ENCODE data around the gene NREP. TPM values are rescaled to one million over a fixed set of nuclear protein-coding genes. Genes with fewer than 3 reads are reported as not detected.

NREP gene
- total and polyA plus RNA-seq, 10 of the 15 experiments (the other 5 are each of a cell fraction or from before 2014, with no cell fraction given), result 20.6 to 117 (median 32.2) TPM

GRCh38 chr5:111706345-111706744 lies 50.6 kb downstream of the NREP start:
- in situ Hi-C loops (cut with MboI) (no loop called here), intact Hi-C loops (cut with micrococcal nuclease; ENCODE audit: unreplicated experiment) (no loop called here)
- POLR2A ChIA-PET, result interaction anchor here (0.6 to 0.9 kb wide), 2 partner anchors 44 to 189 kb away, joined by 3 to 4 read pairs; no protein-coding TSS in a partner anchor
- no peak overlapping the region for H3K9ac ChIP-seq (ENCODE audit: control insufficient read depth, insufficient read depth, low read length)
- no peaks in the 10 kb centered on the region for H3K79me2 ChIP-seq (ENCODE audit: control insufficient read depth, insufficient read depth, low read length)
- peaks cover 13% of the 10 kb centered on the region for H3K4me1 ChIP-seq (ENCODE audit: control insufficient read depth, insufficient read depth, low read length)
- no peaks in the 10 kb centered on the region for H3K36me3 ChIP-seq (ENCODE audit: control insufficient read depth in 2 of 2, insufficient read depth in 2 of 2, low read length in 1 of 2)
- WGBS (ENCODE audit: insufficient coverage, insufficient replicate concordance, low lambda C conversion rate, missing lambda C conversion rate), result 50% methylated on average over 4 of the region's 4 CpGs
- TF ChIP-seq HDAC6 (IDR thresholded peaks at IDR 0.05; ENCODE audit: unreplicated experiment) (no peak), NFIC (IDR thresholded peaks at IDR 0.05; ENCODE audit: low read depth, low read length) (no peak), ETV6 (conservative IDR thresholded peaks at IDR 0.05 in 1 of 2, IDR thresholded peaks at IDR 0.05 in 1 of 2; ENCODE audit: borderline replicate concordance in 1 of 2, low read depth in 1 of 2) (no peak), ZNF217 (IDR thresholded peaks at IDR 0.05) (no peak), HDAC2 (IDR thresholded peaks at IDR 0.05) (no peak), NFYA (IDR thresholded peaks at IDR 0.05; ENCODE audit: borderline replicate concordance, low read depth, low read length) (no peak), MYC (IDR thresholded peaks at IDR 0.05; ENCODE audit: insufficient read depth, insufficient read length, insufficient replicate concordance, low read length, severe bottlenecking) (no peak), SUPT20H (IDR thresholded peaks at IDR 0.05; ENCODE audit: borderline replicate concordance, control insufficient read depth, low read depth, low read length) (no peak), E4F1 (IDR thresholded peaks at IDR 0.05; ENCODE audit: borderline replicate concordance, partially characterized antibody) (no peak), RAD51 (IDR thresholded peaks at IDR 0.05) (no peak), SIN3A (IDR thresholded peaks at IDR 0.05; ENCODE audit: low read depth, low read length) (no peak), EGR1 (IDR thresholded peaks at IDR 0.05; ENCODE audit: borderline replicate concordance in 1 of 2, low read depth in 2 of 2, low read length in 2 of 2) (no peak), RELB (IDR thresholded peaks at IDR 0.05; ENCODE audit: low read depth) (no peak), MAX (IDR thresholded peaks at IDR 0.05; ENCODE audit: low read depth, low read length) (no peak), STAT3 (IDR thresholded peaks at IDR 0.05; ENCODE audit: low read depth, low read length) (no peak), PAX8 (IDR thresholded peaks at IDR 0.05) (no peak), USF2 (IDR thresholded peaks at IDR 0.05; ENCODE audit: borderline replicate concordance, low read depth, low read length) (no peak), EP300 (IDR thresholded peaks at IDR 0.05; ENCODE audit: borderline replicate concordance in 1 of 2, control insufficient read depth in 1 of 2, low read depth in 2 of 2, low read length in 2 of 2) (no peak)
- no peak overlapping the region for H3K4me2 ChIP-seq (ENCODE audit: control insufficient read depth, insufficient read depth)
- ATAC-seq (no peak), FAIRE-seq (no peak), DNase-seq (ENCODE audit: low read depth, low spot score) (no peak)
- H3K9me3 ChIP-seq (replicated peaks; ENCODE audit: control insufficient read depth, insufficient read depth, low read length), result no peaks in the 10 kb centered on the region
- SMC1A ChIA-PET (ENCODE audit: uncharacterized antibody, unreplicated experiment), result interaction anchor here (0.6 to 1.7 kb wide), 2 partner anchors 48 to 836 kb away, joined by 3 to 4 read pairs; no protein-coding TSS in a partner anchor
- BruUV-seq (replicated peaks), result no TSS peak
- no peaks in the 10 kb centered on the region for H4K20me1 ChIP-seq (ENCODE audit: control insufficient read depth, insufficient read depth)
- CTCF ChIA-PET, result interaction anchor here (1.7 kb wide), 1 partner anchor 114 kb away, joined by 3 read pairs; no protein-coding TSS in a partner anchor
- H3K4me3 ChIP-seq, result no peak overlapping the region
- H3K27ac ChIP-seq (ENCODE audit: control insufficient read depth, insufficient read depth), result no peak overlapping the region
- RAD21 ChIA-PET (ENCODE audit: unreplicated experiment), result no interaction called here
- no peaks in the 10 kb centered on the region for H3K27me3 ChIP-seq (replicated peaks in 1 of 2; ENCODE audit: control insufficient read depth in 2 of 2, insufficient read depth in 2 of 2, low read length in 1 of 2)
- H2AFZ ChIP-seq (ENCODE audit: control insufficient read depth, low read depth, low read length), result no peak overlapping the region

Measured in GM12878 (cell line).